Neural cell (in vitro differentiated cells): ENCODE measurements around the gene CSPG4. TPM values are rescaled to one million over a fixed set of nuclear protein-coding genes. Genes with fewer than 3 reads are reported as not detected.

Source experiments
- H2AFZ ChIP-seq: fragments of 200-600, 300-800 bp; sonication (generic), shearing (Covaris generic); 2 replicates; pipeline ENCODE4 v1.6.0; 2014; ENCODE audit warnings: low read depth, mild to moderate bottlenecking, antibody characterized with exemption, low read length, moderate library complexity
- H3F3A ChIP-seq: fragments of 200-600 bp; shearing (Covaris generic); 2 replicates; pipeline ENCODE4 v1.6.1; 2016; ENCODE audit warnings: mild to moderate bottlenecking, moderate library complexity, mixed read lengths, antibody characterized with exemption, low read length; ENCODE audit not compliant: insufficient read depth, poor library complexity, severe bottlenecking
- H3K27ac ChIP-seq: fragments of 200-600, 300-800 bp; sonication (generic), shearing (Covaris generic); 2 replicates; pipeline ENCODE4 v1.5.1; 2014; ENCODE audit warnings: mild to moderate bottlenecking, low read length, moderate library complexity
- H3K27me3 ChIP-seq: fragments of 300-800, 200-600 bp; sonication (generic), shearing (Covaris generic); 2 replicates; pipeline ENCODE4 v1.6.0; 2014; ENCODE audit warnings: mild to moderate bottlenecking, low read depth, low read length, moderate library complexity; ENCODE audit not compliant: insufficient read depth
- H3K36me3 ChIP-seq: fragments of 300-800, 200-600 bp; sonication (generic), shearing (Covaris generic); 2 replicates; pipeline ENCODE4 v1.5.1; 2014; ENCODE audit warnings: mild to moderate bottlenecking, antibody characterized with exemption, low read length, moderate library complexity; ENCODE audit not compliant: insufficient read depth
- H3K4me2 ChIP-seq: fragments of 300-800, 200-600 bp; sonication (generic), shearing (Covaris generic); 2 replicates; pipeline ENCODE4 v1.6.0; 2014; ENCODE audit warnings: mild to moderate bottlenecking, low read length
- H3K4me3 ChIP-seq: fragments of 300-800, 200-600 bp; sonication (generic), shearing (Covaris generic); 2 replicates; pipeline ENCODE4 v1.5.1; 2014; ENCODE audit warnings: mild to moderate bottlenecking, low read length, moderate library complexity
- H3K79me2 ChIP-seq: fragments of 200-600 bp; shearing (Covaris generic); replicated peaks from 2 replicates; pipeline ENCODE4 v1.6.0; 2014; ENCODE audit warnings: mild to moderate bottlenecking, low read length, moderate library complexity; ENCODE audit not compliant: insufficient read depth
- H3K9ac ChIP-seq: fragments of 300-800, 200-600 bp; sonication (generic), shearing (Covaris generic); 2 replicates; pipeline ENCODE4 v1.6.1; 2016; ENCODE audit warnings: mild to moderate bottlenecking, low read length, mixed read lengths
- H3K9me2 ChIP-seq: fragments of 200-600 bp; shearing (Covaris generic); 2 replicates; pipeline ENCODE4 v1.6.1; 2016; ENCODE audit warnings: mild to moderate bottlenecking, low read length, mixed read lengths; ENCODE audit not compliant: insufficient read depth
- H3K9me3 ChIP-seq: fragments of 200-600, 300-800 bp; sonication (generic), shearing (Covaris generic); 2 replicates; pipeline ENCODE4 v1.6.1; 2016; ENCODE audit warnings: mild to moderate bottlenecking, mixed run types, low read length, moderate library complexity, mixed read lengths
- H4K20me1 ChIP-seq: fragments of 200-600 bp; shearing (Covaris generic); 2 replicates; pipeline ENCODE4 v1.6.1; 2016; ENCODE audit warnings: mild to moderate bottlenecking, mixed run types; ENCODE audit not compliant: insufficient read depth
- EP300 ChIP-seq: fragments of 450-650 bp; conservative IDR thresholded peaks from 2 replicates; pipeline ENCODE4 v1.6.1; 2014; ENCODE audit warnings: antibody characterized with exemption, mild to moderate bottlenecking, moderate library complexity; ENCODE audit not compliant: poor library complexity, severe bottlenecking
- EZH2 ChIP-seq: fragments of 200-600, 300-800 bp; shearing (Covaris generic), sonication (generic); IDR thresholded peaks from 2 replicates; pipeline ENCODE4 v1.6.1; 2014; ENCODE audit warnings: antibody characterized with exemption, low read length, borderline replicate concordance, mild to moderate bottlenecking; ENCODE audit not compliant: insufficient read depth, poor library complexity, severe bottlenecking
- MXI1 ChIP-seq: fragments of 450-650 bp; conservative IDR thresholded peaks from 2 replicates; pipeline ENCODE4 v1.6.1; 2014; ENCODE audit warnings: antibody characterized with exemption, mild to moderate bottlenecking; ENCODE audit not compliant: poor library complexity, severe bottlenecking
- POLR2AphosphoS5 ChIP-seq: IDR thresholded peaks from 2 replicates; pipeline ENCODE4 v1.6.1; 2012
- RAD21 ChIP-seq: fragments of 450-650 bp; conservative IDR thresholded peaks from 2 replicates; pipeline ENCODE4 v1.6.1; 2014; ENCODE audit warnings: antibody characterized with exemption, mild to moderate bottlenecking, moderate library complexity
- SMC3 ChIP-seq: fragments of 450-650 bp; conservative IDR thresholded peaks from 2 replicates; pipeline ENCODE4 v1.6.1; 2014; ENCODE audit warnings: antibody characterized with exemption, mild to moderate bottlenecking, moderate library complexity; ENCODE audit not compliant: poor library complexity
- TAF1 ChIP-seq: IDR thresholded peaks from 2 replicates; pipeline ENCODE4 v1.6.1; 2012; ENCODE audit warnings: low read depth
- polyA plus RNA-seq: library from polyadenylated mRNA; depleted of rRNA; stranded (reverse); fragments of >200 nt; gene quantifications from 2 replicates; pipeline ENCODE4 v1.2.3, GENCODE V29; 2014
- TF ChIP-seq, protein P1 (sequence below): IDR thresholded peaks from 2 replicates; pipeline ENCODE4 v1.6.1; 2012; ENCODE audit warnings: borderline replicate concordance
- TF ChIP-seq, protein P2 (sequence below): fragments of 450-650 bp; IDR thresholded peaks from 2 replicates; pipeline ENCODE4 v1.5.1; 2014; ENCODE audit warnings: antibody characterized with exemption, mild to moderate bottlenecking, moderate library complexity; ENCODE audit not compliant: poor library complexity, severe bottlenecking

The CSPG4 gene
- polyA plus RNA-seq, 1 donor from 2014 or later: not detected

GRCh38 chr15:75649848-75650247 is 62.8 kb downstream of the CSPG4 start:
- Histone ChIP-seq H3K27ac (no peak overlapping the region), H3K4me3 (no peak overlapping the region), H2AFZ (no peak overlapping the region), H3K36me3 (no peaks in the 10 kb centered on the region), H3K4me2 (no peak overlapping the region), H3F3A (no peaks in the 10 kb centered on the region), H3K9me2 (no peaks in the 10 kb centered on the region), H3K9ac (no peak overlapping the region), H4K20me1 (no peaks in the 10 kb centered on the region), H3K79me2 (peaks cover 4% of the 10 kb centered on the region), H3K9me3 (no peaks in the 10 kb centered on the region), H3K27me3 (peaks cover 27% of the 10 kb centered on the region)
- TF ChIP-seq, protein P1, sequence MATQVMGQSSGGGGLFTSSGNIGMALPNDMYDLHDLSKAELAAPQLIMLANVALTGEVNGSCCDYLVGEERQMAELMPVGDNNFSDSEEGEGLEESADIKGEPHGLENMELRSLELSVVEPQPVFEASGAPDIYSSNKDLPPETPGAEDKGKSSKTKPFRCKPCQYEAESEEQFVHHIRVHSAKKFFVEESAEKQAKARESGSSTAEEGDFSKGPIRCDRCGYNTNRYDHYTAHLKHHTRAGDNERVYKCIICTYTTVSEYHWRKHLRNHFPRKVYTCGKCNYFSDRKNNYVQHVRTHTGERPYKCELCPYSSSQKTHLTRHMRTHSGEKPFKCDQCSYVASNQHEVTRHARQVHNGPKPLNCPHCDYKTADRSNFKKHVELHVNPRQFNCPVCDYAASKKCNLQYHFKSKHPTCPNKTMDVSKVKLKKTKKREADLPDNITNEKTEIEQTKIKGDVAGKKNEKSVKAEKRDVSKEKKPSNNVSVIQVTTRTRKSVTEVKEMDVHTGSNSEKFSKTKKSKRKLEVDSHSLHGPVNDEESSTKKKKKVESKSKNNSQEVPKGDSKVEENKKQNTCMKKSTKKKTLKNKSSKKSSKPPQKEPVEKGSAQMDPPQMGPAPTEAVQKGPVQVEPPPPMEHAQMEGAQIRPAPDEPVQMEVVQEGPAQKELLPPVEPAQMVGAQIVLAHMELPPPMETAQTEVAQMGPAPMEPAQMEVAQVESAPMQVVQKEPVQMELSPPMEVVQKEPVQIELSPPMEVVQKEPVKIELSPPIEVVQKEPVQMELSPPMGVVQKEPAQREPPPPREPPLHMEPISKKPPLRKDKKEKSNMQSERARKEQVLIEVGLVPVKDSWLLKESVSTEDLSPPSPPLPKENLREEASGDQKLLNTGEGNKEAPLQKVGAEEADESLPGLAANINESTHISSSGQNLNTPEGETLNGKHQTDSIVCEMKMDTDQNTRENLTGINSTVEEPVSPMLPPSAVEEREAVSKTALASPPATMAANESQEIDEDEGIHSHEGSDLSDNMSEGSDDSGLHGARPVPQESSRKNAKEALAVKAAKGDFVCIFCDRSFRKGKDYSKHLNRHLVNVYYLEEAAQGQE: no peak
- no peak for TF ChIP-seq MXI1
- TF ChIP-seq RAD21: no peak
- TF ChIP-seq EZH2: no peak
- no peak for TF ChIP-seq SMC3
- TF ChIP-seq, protein P2, sequence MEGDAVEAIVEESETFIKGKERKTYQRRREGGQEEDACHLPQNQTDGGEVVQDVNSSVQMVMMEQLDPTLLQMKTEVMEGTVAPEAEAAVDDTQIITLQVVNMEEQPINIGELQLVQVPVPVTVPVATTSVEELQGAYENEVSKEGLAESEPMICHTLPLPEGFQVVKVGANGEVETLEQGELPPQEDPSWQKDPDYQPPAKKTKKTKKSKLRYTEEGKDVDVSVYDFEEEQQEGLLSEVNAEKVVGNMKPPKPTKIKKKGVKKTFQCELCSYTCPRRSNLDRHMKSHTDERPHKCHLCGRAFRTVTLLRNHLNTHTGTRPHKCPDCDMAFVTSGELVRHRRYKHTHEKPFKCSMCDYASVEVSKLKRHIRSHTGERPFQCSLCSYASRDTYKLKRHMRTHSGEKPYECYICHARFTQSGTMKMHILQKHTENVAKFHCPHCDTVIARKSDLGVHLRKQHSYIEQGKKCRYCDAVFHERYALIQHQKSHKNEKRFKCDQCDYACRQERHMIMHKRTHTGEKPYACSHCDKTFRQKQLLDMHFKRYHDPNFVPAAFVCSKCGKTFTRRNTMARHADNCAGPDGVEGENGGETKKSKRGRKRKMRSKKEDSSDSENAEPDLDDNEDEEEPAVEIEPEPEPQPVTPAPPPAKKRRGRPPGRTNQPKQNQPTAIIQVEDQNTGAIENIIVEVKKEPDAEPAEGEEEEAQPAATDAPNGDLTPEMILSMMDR: no peak
- TF ChIP-seq TAF1: no peak
- no peak for TF ChIP-seq POLR2AphosphoS5
- no peak for TF ChIP-seq EP300

- Histone ChIP-seq H3K9me2 (no peaks in the 10 kb centered on the region), H3F3A (no peaks in the 10 kb centered on the region), H3K9me3 (no peaks in the 10 kb centered on the region), H3K9ac (no peak overlapping the region), H3K27me3 (peaks cover 27% of the 10 kb centered on the region), H3K4me3 (no peak overlapping the region), H4K20me1 (no peaks in the 10 kb centered on the region), H3K79me2 (peaks cover 4% of the 10 kb centered on the region), H3K36me3 (no peaks in the 10 kb centered on the region), H3K4me2 (no peak overlapping the region), H3K27ac (no peak overlapping the region), H2AFZ (no peak overlapping the region)
- TF ChIP-seq EP300 (no peak), POLR2AphosphoS5 (no peak), EZH2 (no peak), TAF1 (no peak), RAD21 (no peak), SMC3 (no peak), MXI1 (no peak)
- TF ChIP-seq, protein P1: no peak
- TF ChIP-seq, protein P2: no peak
Measured at GRCh38 chr15:75649045-75649761, 63.4 kb downstream of the CSPG4 start.
